HG03439 (cell line): ENCODE measurements around the gene NCAM1.

Experiments
- ATAC-seq: cut with Tn5 transposase; IDR thresholded peaks from one replicate; pipeline ENCODE4 v1.9.1; 2021; ENCODE audit warnings: mild to moderate bottlenecking, moderate library complexity; ENCODE audit not compliant: unreplicated experiment

NCAM1 gene

GRCh38 chr11:113082341-113082955 is 121.2 kb downstream of the NCAM1 start:
- ATAC-seq, result no peak

GRCh38 chr11:113083571-113083970 is 122.4 kb downstream of the NCAM1 start:
- ATAC-seq, result no peak

GRCh38 chr11:113084297-113084696 is 123.1 kb downstream of the NCAM1 start:
- no peak for ATAC-seq

GRCh38 chr11:113085446-113085845 is 124.2 kb downstream of the NCAM1 start:
- no peak for ATAC-seq

- no peak for ATAC-seq
These were observed 126.5 kb downstream of the NCAM1 start for GRCh38 chr11:113087706-113088105.

GRCh38 chr11:113090716-113091480 is 129.7 kb downstream of the NCAM1 start:
- ATAC-seq, result no peak

- ATAC-seq, result no peak
These were observed 130.2 kb downstream of the NCAM1 start for GRCh38 chr11:113091481-113091780.

- ATAC-seq, result no peak
These were observed 135.4 kb downstream of the NCAM1 start for GRCh38 chr11:113096648-113097047.

- no peak for ATAC-seq
These were observed 142.9 kb downstream of the NCAM1 start for GRCh38 chr11:113103932-113104690.

- ATAC-seq, result no peak
These were observed 143.6 kb downstream of the NCAM1 start for GRCh38 chr11:113104691-113105251.

- ATAC-seq, result no peak
These were observed 144.4 kb downstream of the NCAM1 start for GRCh38 chr11:113105592-113105991.

- ATAC-seq, result no peak
These were observed 145.3 kb downstream of the NCAM1 start for GRCh38 chr11:113106507-113106906.

GRCh38 chr11:113110046-113110445 is 148.8 kb downstream of the NCAM1 start:
- ATAC-seq, result no peak

GRCh38 chr11:113111156-113111555 is 149.9 kb downstream of the NCAM1 start:
- ATAC-seq, result no peak

- no peak for ATAC-seq
These were observed 151.1 kb downstream of the NCAM1 start for GRCh38 chr11:113112307-113112706.

GRCh38 chr11:113113801-113114704 is 152.8 kb downstream of the NCAM1 start:
- ATAC-seq, result no peak

- ATAC-seq, result no peak
These were observed 153.4 kb downstream of the NCAM1 start for GRCh38 chr11:113114705-113115027.

- ATAC-seq, result no peak
These were observed 156.9 kb downstream of the NCAM1 start for GRCh38 chr11:113118104-113118503.

GRCh38 chr11:113119074-113119473 is 157.9 kb downstream of the NCAM1 start:
- ATAC-seq, result no peak

- no peak for ATAC-seq
These were observed 158.9 kb downstream of the NCAM1 start for GRCh38 chr11:113119966-113120736.
